Inflammatory macrophage treated with lipopolysaccharide for 1 hour (primary cell): ENCODE results near the gene DHX36.

Source experiments
- DNase-seq, 2 donors: peaks; one replicate each; pipeline ENCODE4 v3.0.0-alpha.2; 2020 to 2022

DHX36 gene, protein sequence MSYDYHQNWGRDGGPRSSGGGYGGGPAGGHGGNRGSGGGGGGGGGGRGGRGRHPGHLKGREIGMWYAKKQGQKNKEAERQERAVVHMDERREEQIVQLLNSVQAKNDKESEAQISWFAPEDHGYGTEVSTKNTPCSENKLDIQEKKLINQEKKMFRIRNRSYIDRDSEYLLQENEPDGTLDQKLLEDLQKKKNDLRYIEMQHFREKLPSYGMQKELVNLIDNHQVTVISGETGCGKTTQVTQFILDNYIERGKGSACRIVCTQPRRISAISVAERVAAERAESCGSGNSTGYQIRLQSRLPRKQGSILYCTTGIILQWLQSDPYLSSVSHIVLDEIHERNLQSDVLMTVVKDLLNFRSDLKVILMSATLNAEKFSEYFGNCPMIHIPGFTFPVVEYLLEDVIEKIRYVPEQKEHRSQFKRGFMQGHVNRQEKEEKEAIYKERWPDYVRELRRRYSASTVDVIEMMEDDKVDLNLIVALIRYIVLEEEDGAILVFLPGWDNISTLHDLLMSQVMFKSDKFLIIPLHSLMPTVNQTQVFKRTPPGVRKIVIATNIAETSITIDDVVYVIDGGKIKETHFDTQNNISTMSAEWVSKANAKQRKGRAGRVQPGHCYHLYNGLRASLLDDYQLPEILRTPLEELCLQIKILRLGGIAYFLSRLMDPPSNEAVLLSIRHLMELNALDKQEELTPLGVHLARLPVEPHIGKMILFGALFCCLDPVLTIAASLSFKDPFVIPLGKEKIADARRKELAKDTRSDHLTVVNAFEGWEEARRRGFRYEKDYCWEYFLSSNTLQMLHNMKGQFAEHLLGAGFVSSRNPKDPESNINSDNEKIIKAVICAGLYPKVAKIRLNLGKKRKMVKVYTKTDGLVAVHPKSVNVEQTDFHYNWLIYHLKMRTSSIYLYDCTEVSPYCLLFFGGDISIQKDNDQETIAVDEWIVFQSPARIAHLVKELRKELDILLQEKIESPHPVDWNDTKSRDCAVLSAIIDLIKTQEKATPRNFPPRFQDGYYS

DNA sequence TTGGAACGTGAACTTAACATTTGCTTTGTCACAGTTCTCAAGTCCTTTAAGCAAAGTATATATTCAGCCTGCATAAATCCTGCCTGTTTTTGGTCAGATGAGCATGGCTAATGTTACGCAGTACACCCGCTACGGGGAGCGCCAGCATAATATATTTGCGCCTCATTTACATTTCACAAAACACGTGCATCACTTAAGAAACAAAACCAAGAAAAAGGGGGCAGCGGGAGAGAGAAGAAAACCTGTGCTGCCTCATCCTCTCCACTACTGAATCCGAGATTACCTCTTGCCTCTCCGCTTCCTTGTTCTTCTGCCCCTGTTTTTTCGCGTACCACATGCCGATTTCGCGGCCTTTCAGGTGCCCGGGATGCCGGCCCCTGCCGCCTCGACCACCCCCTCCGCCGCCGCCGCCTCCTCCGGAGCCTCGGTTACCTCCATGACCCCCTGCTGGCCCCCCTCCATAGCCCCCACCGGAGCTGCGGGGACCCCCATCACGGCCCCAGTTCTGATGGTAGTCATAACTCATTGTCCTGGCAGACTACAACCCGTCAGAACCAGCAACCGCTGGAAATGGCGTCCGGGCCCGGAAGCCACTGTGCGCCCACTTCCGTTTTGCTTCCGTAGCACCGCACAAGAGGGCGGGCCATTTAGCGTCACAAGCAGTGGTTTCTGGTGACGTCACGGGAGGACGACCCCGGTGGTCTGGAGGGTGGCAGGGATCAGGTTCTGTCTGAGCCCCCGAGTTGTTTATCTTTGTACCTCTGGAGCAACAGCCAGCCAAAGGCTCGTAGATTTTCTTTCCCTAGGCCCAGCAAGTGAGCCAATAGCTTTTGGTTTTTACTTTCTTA, at the start of gene DHX36:
TSS of gene DHX36 (minus strand) at position 597 of the 848 bp plus-strand sequence. CDS start at position 526, 71 bp downstream.
- DNase-seq, result peak; percentile 83 to 91

DNA sequence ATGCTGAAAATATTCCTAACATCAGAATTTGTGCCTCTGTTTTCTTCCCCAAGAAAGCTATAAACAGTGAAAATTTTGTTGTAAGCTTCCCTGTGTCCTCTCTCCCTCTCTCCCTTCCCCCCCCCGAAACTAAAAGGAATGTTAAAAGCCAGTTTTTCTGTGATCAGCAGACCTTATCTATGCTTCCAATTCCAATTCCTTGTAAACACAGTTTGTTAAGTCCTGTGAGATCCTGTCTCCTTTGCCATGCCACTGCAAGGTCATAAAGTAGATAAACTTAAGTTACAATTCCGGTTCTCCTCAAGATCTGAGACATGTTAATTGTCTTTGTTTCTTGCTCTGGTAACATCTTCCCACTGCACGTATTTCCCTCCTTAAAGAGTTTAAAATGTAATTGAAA, 42.9 kb upstream of the DHX36 start:
- DNase-seq, result no peak

- no peak for DNase-seq
Measured at GRCh38 chr3:154364849-154365248, 40.6 kb upstream of the DHX36 start.

DNA sequence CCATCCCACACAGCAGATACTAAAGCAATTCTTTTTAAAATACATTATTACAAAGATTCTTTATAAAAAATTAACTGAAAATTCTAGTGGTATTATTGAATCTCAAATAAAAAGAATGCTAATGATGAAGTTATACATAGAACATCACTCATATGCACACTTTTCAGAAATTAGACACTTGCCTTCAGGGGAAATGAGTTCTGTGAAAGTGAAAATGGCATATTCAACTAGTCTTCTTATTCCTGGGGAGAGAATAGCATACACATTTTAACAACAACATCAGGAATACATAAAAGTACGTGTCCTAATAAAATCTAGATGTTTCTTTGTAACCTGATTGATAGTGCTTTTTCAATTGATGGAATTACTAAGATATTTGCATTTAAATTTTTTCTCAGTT, 36.8 kb upstream of the DHX36 start:
- DNase-seq, result no peak

GRCh38 chr3:154356009-154356408, 31.7 kb upstream of the DHX36 start:
- no peak for DNase-seq

GRCh38 chr3:154349223-154349622, 24.9 kb upstream of the DHX36 start:
- no peak for DNase-seq

DNA sequence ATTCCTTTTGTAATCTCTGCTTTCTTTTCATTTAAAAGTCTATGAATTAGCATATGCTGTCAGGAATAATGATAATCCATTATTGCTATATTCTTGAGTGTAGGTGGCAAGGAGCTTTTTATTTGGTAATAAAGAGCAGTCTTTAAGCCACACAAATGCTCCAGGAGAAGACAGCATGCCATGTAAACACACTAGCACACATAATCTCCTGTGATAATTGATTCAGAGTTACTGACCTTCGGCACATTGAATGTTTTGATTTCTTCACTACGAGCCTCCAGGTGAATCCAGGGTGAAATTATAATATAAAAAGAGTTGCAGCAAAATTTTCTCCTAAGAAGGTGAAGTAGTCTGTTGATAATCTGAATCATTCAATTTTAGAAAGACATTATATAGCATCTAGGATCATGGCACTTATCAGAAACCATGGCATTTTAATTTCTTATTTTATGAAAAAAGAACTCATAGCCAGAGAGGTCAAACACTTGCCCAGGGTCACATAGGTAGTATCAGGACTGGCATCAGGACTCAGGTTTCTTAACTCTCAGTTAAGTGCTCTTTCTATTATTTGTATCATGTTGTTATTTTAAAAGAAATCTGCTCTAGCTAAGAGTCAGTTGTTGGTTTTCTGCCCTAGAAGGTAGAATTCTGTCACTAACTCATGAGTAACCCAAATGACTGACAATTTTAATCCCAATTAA, 21.3 kb upstream of the DHX36 start:
- no peak for DNase-seq

GRCh38 chr3:154338570-154338969, 14.3 kb upstream of the DHX36 start:
- DNase-seq, result no peak

DNA sequence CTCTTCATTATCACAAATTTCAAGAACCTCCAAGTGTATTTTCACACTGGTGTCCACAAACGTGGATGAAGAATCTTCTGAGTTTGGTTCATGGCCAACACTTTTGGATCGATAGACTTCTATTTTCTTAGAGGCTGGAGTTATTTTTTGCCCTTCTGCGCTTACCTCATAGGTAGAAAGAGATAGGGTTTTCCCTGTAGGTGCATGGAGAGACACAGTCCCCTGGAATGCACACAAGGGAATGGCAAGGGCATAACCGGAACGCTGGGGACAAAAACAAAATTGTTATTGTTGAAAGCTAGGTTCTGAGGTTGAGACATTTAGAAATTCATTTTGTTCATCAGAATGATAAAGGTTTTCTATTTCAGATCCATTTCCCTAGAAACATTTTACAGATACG, 13.7 kb upstream of the DHX36 start:
- no peak for DNase-seq

GRCh38 chr3:154334973-154335420, 10.7 kb upstream of the DHX36 start:
- DNase-seq, result peak; percentile 17 to 65

GRCh38 chr3:154327871-154328270, 3.6 kb upstream of the DHX36 start:
- no peak for DNase-seq

- DNase-seq, result no peak
Measured at GRCh38 chr3:154324919-154325318, 632 bp upstream of the DHX36 start.

DNA sequence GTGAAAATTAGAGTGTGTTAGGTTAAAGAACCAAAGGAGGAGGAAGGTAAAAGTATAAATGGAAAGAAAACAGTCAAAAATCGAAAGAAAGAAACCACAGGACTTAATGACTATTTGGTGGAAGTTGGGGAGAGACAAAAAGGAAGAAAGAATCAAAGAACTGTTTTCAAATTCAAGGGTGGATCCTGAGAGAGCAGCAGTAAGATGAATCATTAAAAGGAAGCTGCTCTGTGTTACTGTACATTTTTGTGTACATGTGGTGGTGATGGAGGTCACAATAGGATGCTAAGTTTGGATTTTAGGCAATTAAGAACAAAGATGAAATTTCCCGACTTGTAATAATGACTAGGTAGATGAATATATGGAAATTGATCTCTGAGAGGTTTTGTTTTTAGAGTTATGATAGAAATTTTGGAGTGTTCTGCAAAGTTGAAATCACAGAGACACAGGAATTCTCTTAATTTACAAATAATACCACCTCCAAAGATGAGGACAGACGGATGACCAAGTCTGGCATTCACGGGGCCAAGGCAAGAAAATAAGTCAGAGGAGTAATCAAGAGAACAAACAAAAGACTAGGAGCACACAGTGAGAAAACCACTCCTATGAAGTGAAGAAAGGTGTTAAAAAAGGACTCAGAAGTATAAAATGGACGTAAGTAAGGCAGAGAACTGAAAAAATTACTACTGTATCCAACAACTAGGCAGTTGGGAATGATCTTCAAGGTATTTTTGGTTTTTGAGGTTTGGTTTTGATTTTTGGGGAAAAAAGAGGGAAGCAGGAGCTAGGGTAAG, 7.1 kb downstream of the DHX36 start:
- DNase-seq, result no peak

- no peak for DNase-seq
Measured at GRCh38 chr3:154314152-154314551, 10.1 kb downstream of the DHX36 start.

- no peak for DNase-seq
Measured at GRCh38 chr3:154310840-154311239, 13.4 kb downstream of the DHX36 start.

GRCh38 chr3:154307363-154307762, 16.9 kb downstream of the DHX36 start:
- DNase-seq, result no peak

- DNase-seq, result no peak
Measured at GRCh38 chr3:154304936-154305335, 19.4 kb downstream of the DHX36 start.

DNA sequence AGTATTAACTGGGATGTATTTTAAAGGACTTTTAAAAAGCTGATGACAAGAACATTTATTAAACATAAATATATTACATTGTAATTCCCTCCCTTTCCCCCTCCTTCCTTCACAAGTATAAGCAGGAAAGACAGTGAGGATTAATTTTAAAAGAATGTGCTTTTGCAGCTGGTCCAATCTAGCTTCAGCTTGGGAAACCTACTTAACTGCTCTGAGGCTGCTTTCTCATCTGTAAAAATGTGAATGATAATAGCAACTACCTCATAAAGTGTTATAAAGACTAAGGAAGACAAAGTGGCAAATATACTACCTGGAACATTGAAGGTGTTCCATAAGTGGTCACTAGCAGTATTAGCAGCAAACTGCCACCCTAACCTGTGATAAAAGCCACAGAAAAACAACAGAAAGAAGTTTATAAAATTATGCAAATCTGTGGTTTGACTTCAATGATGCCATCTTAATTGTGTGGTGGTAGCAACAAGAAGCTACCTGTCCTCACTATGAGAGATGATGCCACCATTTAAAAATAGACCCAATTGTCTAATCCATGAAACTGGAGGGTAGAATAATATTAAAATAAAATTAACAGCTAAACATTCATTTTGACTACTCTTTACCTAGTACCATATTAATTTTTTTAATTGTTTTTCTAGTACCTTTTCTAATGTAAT, 20.0 kb downstream of the DHX36 start:
- DNase-seq, result no peak

DNA sequence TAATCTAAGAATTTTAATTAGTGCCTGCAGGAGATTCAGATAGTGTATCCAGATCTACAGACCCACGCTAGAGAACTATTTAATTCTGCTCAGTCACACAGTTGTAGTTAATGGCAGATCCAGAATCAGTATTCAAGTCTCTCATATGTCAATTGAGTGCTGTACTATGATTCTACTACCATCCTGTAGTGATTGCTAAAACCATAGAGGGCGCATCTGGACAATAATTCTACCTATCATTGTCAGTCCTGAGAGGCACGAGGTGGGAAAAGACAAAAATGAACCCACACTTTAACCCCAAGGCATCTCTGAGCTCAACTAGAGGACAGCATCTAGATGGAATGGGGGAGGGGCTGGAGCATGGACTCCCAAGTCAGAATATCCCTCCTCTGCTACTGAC, 22.7 kb downstream of the DHX36 start:
- no peak for DNase-seq

- DNase-seq, result no peak
Measured at GRCh38 chr3:154294016-154294415, 30.3 kb downstream of the DHX36 start.

- no peak for DNase-seq
Measured at GRCh38 chr3:154290187-154290586, 34.1 kb downstream of the DHX36 start.
